HG03025 (cell line): ENCODE measurements around the gene MRPL11.
"Not testable (repeated sequence)": the region's sequence is repeated elsewhere in the genome, so short reads cannot be mapped to it uniquely, and the experiment has no call there.

Source experiments
- ATAC-seq: cut with Tn5 transposase; IDR thresholded peaks from one replicate; pipeline ENCODE4 v1.9.1; 2021; ENCODE audit warnings: mild to moderate bottlenecking, moderate library complexity; ENCODE audit not compliant: unreplicated experiment, low FRiP score

MRPL11 gene

GRCh38 chr11:66467756-66468155, 29.1 kb upstream of the MRPL11 start:
- no peak for ATAC-seq

- ATAC-seq, result peak; percentile 37
These were observed 28.5 kb upstream of the MRPL11 start for GRCh38 chr11:66467034-66467659.

GRCh38 chr11:66466225-66467033, 27.8 kb upstream of the MRPL11 start, which contains the start of gene PELI3:
TSS of gene PELI3 (plus strand) at chr11:66466905. CDS start at chr11:66468129, 1,224 bp downstream.
- peak; percentile 70 for ATAC-seq

- no peak for ATAC-seq
These were observed 27.0 kb upstream of the MRPL11 start for GRCh38 chr11:66465373-66466224.

GRCh38 chr11:66464916-66465315, 26.3 kb upstream of the MRPL11 start:
- no peak for ATAC-seq

- not testable (repeated sequence) for ATAC-seq
These were observed 25.5 kb upstream of the MRPL11 start for GRCh38 chr11:66464116-66464515.

GRCh38 chr11:66462911-66463310, 24.3 kb upstream of the MRPL11 start:
- ATAC-seq, result no peak

GRCh38 chr11:66462010-66462409, 23.4 kb upstream of the MRPL11 start:
- ATAC-seq, result no peak

- ATAC-seq, result no peak
These were observed 20.6 kb upstream of the MRPL11 start for GRCh38 chr11:66459138-66459778.

- no peak for ATAC-seq
These were observed 19.2 kb upstream of the MRPL11 start for GRCh38 chr11:66457826-66458225.

GRCh38 chr11:66454828-66455227, 16.2 kb upstream of the MRPL11 start:
- no peak for ATAC-seq

- ATAC-seq, result no peak
These were observed 15.6 kb upstream of the MRPL11 start for GRCh38 chr11:66454247-66454646.

GRCh38 chr11:66451663-66452062, 13.0 kb upstream of the MRPL11 start:
- ATAC-seq, result no peak

- ATAC-seq, result no peak
These were observed 11.9 kb upstream of the MRPL11 start for GRCh38 chr11:66450560-66450959.

- ATAC-seq, result no peak
These were observed 9.9 kb upstream of the MRPL11 start for GRCh38 chr11:66448523-66448922.

- no peak for ATAC-seq
These were observed 8.4 kb upstream of the MRPL11 start for GRCh38 chr11:66447012-66447411.

- no peak for ATAC-seq
These were observed 5.0 kb upstream of the MRPL11 start for GRCh38 chr11:66443602-66444001.

- not testable (repeated sequence) for ATAC-seq
These were observed 2.3 kb upstream of the MRPL11 start for GRCh38 chr11:66440940-66441282.

- not testable (repeated sequence) for ATAC-seq
These were observed 1.7 kb upstream of the MRPL11 start for GRCh38 chr11:66440101-66440939.
